GM12878 (cell line): Measurements from ENCODE around the gene PPP1R9B. TPM values are rescaled to one million over a fixed set of nuclear protein-coding genes. Genes with fewer than 3 reads are reported as not detected.

Experiments
- ATAC-seq: fragments of 200-7000 bp; cut with Tn5 transposase; 3 replicates; pipeline ENCODE4 v1.9.1; 2020; ENCODE audit warnings: mild to moderate bottlenecking, moderate library complexity
- BruUV-seq: library from RNA; stranded (reverse); fragments of 400-500 nt; replicated peaks from 2 replicates; lab custom pipeline; 2021; lab: Mats Ljungman, UMichigan
- CTCF ChIA-PET: fragments of 300-600 bp; sonication (Branson Sonifier 250); formaldehyde crosslinking; extraction: SDS; loops from one replicate; lab custom pipeline; 2021; ENCODE audit warnings: inconsistent platforms; lab: Yijun Ruan, JAX
- POLR2A ChIA-PET: fragments of 350-600 bp; formaldehyde crosslinking; extraction: SDS; loops from one replicate; lab custom pipeline; 2021; ENCODE audit warnings: inconsistent platforms; lab: Charles Lee
- RAD21 ChIA-PET: fragments of 300-600 bp; sonication (Branson Sonifier 250); formaldehyde crosslinking; loops from one replicate; lab custom pipeline; 2023; ENCODE audit warnings: antibody characterized with exemption; ENCODE audit not compliant: unreplicated experiment; lab: Charles Lee
- SMC1A ChIA-PET: fragments of 300-600 bp; sonication (Branson Sonifier 250); formaldehyde crosslinking; loops from one replicate; lab custom pipeline; 2023; ENCODE audit not compliant: unreplicated experiment, uncharacterized antibody; lab: Charles Lee
- DNase-seq: peaks from one replicate; pipeline ENCODE4 v3.0.0-alpha.2; 2011; ENCODE audit warnings: low read depth, low spot score
- FAIRE-seq: peaks from 3 replicates; lab custom pipeline; 2011; peaks lifted over from hg19 to GRCh38; lab: Jason Lieb, UNC
- H2AFZ ChIP-seq: 2 replicates; pipeline ENCODE4 v1.6.0; 2011; ENCODE audit warnings: low read depth, low read length, control low read depth; ENCODE audit not compliant: control insufficient read depth
- H3K27ac ChIP-seq: 2 replicates; pipeline ENCODE4 v1.5.1; 2011; ENCODE audit warnings: control low read depth; ENCODE audit not compliant: control insufficient read depth, insufficient read depth
- H3K27me3 ChIP-seq, 2 experiments: replicated peaks in 1 of 2; 2 replicates each; pipeline versions ENCODE4 v1.6.0 to v1.6.1; 2011; ENCODE audit warnings: low read length in 1 of 2; ENCODE audit not compliant: control insufficient read depth in 2 of 2, insufficient read depth in 2 of 2
- H3K36me3 ChIP-seq, 2 experiments: 2 replicates each; pipeline ENCODE4 v1.5.1; 2011; ENCODE audit warnings: low read length in 1 of 2; ENCODE audit not compliant: control insufficient read depth in 2 of 2, insufficient read depth in 2 of 2
- H3K4me1 ChIP-seq: 2 replicates; pipeline ENCODE4 v1.6.1; 2011; ENCODE audit warnings: mild to moderate bottlenecking, low read length, moderate library complexity, mixed read lengths; ENCODE audit not compliant: control insufficient read depth, insufficient read depth
- H3K4me2 ChIP-seq: 2 replicates; pipeline ENCODE4 v1.6.0; 2011; ENCODE audit warnings: control low read depth; ENCODE audit not compliant: control insufficient read depth, insufficient read depth
- H3K4me3 ChIP-seq: fragments of 200-600 bp; sonication (generic); 2 replicates; pipeline ENCODE4 v1.5.1; 2016
- H3K79me2 ChIP-seq: 2 replicates; pipeline ENCODE4 v1.6.0; 2011; ENCODE audit warnings: low read length; ENCODE audit not compliant: control insufficient read depth, insufficient read depth
- H3K9ac ChIP-seq: 2 replicates; pipeline ENCODE4 v1.8.0; 2011; ENCODE audit warnings: low read length, control low read depth, mixed read lengths; ENCODE audit not compliant: control insufficient read depth, insufficient read depth
- H3K9me3 ChIP-seq: replicated peaks from 3 replicates; pipeline ENCODE4 v1.5.1; 2011; ENCODE audit warnings: mild to moderate bottlenecking, low read length; ENCODE audit not compliant: control insufficient read depth, insufficient read depth
- H4K20me1 ChIP-seq: 2 replicates; pipeline ENCODE4 v1.6.0; 2011; ENCODE audit not compliant: control insufficient read depth, insufficient read depth
- BCL3 ChIP-seq: IDR thresholded peaks from 2 replicates; pipeline ENCODE4 v1.6.1; 2011; ENCODE audit warnings: borderline replicate concordance, low read depth, mild to moderate bottlenecking, moderate library complexity, low read length; ENCODE audit not compliant: insufficient read depth, poor library complexity, severe bottlenecking
- GATAD2B ChIP-seq: fragments of 450-650 bp; conservative IDR thresholded peaks from 2 replicates; pipeline ENCODE4 v1.6.1; 2017; ENCODE audit warnings: low read depth, mild to moderate bottlenecking, moderate library complexity
- KLF5 ChIP-seq: fragments of 450-650 bp; IDR thresholded peaks from 2 replicates; pipeline ENCODE4 v1.6.1; 2014; ENCODE audit warnings: mild to moderate bottlenecking; ENCODE audit not compliant: partially characterized antibody
- NFIC ChIP-seq: IDR thresholded peaks from 2 replicates; pipeline ENCODE4 v1.6.1; 2012; ENCODE audit warnings: low read depth, mild to moderate bottlenecking, inconsistent platforms, low read length, moderate library complexity
- PAX8 ChIP-seq: fragments of 450-650 bp; IDR thresholded peaks from 2 replicates; pipeline ENCODE4 v1.6.1; 2017; ENCODE audit warnings: mild to moderate bottlenecking, moderate library complexity
- TAF1 ChIP-seq: IDR thresholded peaks from 2 replicates; pipeline ENCODE4 v1.6.1; 2011; ENCODE audit warnings: mild to moderate bottlenecking, low read depth, low read length, borderline replicate concordance
- WRNIP1 ChIP-seq: IDR thresholded peaks from 2 replicates; pipeline ENCODE4 v1.6.1; 2011; ENCODE audit warnings: low read depth, low read length, improper control_type of control experiment, borderline replicate concordance
- ZNF592 ChIP-seq: fragments of 450-650 bp; IDR thresholded peaks from 2 replicates; pipeline ENCODE4 v1.6.1; 2017; ENCODE audit warnings: mild to moderate bottlenecking, moderate library complexity
- WGBS: methylation state at CpG from one replicate; pipeline ENCODE4 v1.1.6; 2016; ENCODE audit warnings: low lambda C conversion rate; ENCODE audit not compliant: insufficient replicate concordance, insufficient coverage; ENCODE audit errors: missing lambda C conversion rate; 5-methylcytosine and 5-hydroxymethylcytosine counted together
- in situ Hi-C: fragments of 300-500 bp; cut with MboI; formaldehyde crosslinking; loops from 9 replicates; pipeline ENCODE4 v1.14.3; 2018; ENCODE audit warnings: mixed read lengths
- intact Hi-C: fragments of 100-400 bp; cut with micrococcal nuclease; formaldehyde crosslinking; loops from one replicate; pipeline ENCODE4 v1.14.2; 2022; ENCODE audit not compliant: unreplicated experiment
- polyA plus RNA-seq, 11 experiments: library from polyadenylated mRNA; depleted of rRNA in 4 of 11; unstranded in 6 of 11; stranded (reverse) in 5 of 11; fragments of >200 nt; fragmentation: Nextera tagmentation in 4 of 11; fragmentation: Illumina TruSeq in 1 of 11; extraction: Ambion mirVana in 4 of 11; extraction: Trizol in 1 of 11; gene quantifications; 1 replicate in 1 of 11; 2 replicates in 10 of 11; pipeline versions ENCODE4 v1.2.1 to v1.2.3, GENCODE V29; 2011 to 2016; ENCODE audit warnings: inconsistent platforms in 2 of 11, missing spikeins in 2 of 11, low read depth in 1 of 11
- total RNA-seq, 4 experiments: library from RNA; depleted of rRNA in 3 of 4; stranded (reverse); fragments of >200 nt in 3 of 4; fragmentation: Illumina TruSeq in 1 of 4; extraction: Trizol in 1 of 4; gene quantifications; 2 replicates each; pipeline versions ENCODE4 v1.2.1 to v1.2.3, GENCODE V29; 2013 to 2021
- TF ChIP-seq, protein P1 (sequence below): IDR thresholded peaks from 2 replicates; pipeline ENCODE4 v1.6.1; 2012; ENCODE audit warnings: mild to moderate bottlenecking, low read depth, low read length

Gene PPP1R9B
- total and polyA plus RNA-seq, 10 of the 15 experiments (the other 5 are each of a cell fraction or from before 2014, with no cell fraction given): 0.20 to 107 (median 37.5) TPM

DNA sequence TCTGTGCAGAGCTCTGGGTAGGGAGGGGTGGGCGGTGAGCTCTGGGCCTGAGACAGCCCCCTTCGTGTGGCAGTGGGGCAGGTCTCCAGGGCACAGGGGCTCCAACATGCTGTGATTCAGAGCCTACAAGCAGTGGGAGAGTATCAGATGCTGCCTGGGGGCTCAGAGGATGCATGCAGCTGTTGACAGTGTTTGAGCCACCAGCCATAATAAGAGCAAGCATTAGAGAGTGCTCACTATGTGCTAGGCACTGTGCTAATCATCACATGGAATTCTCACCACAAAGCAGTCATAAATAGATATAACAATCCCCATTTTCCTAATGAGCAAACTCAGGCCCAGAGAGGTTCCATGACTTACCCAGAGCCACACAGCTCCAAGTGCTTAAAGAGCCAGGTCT, 47.2 kb downstream of the PPP1R9B start:
- ChIA-PET POLR2A (no interaction called here), RAD21 (no interaction called here), SMC1A (no interaction called here), CTCF (interaction anchor here (0.6 to 1.6 kb wide), 4 partner anchors 9 to 101 kb away, joined by 3 to 8 read pairs (median 4); no protein-coding TSS in a partner anchor)
- WGBS: 51% methylated on average over 2 of the region's 2 CpGs
- Histone ChIP-seq H3K9me3 (no peaks in the 10 kb centered on the region), H3K4me3 (no peak overlapping the region), H3K9ac (no peak overlapping the region), H4K20me1 (no peaks in the 10 kb centered on the region), H3K4me2 (no peak overlapping the region), H3K27me3 (no peaks in the 10 kb centered on the region), H2AFZ (no peak overlapping the region), H3K27ac (no peak overlapping the region), H3K36me3 (no peaks in the 10 kb centered on the region; a peak in 1 of 4 replicates), H3K4me1 (no peaks in the 10 kb centered on the region), H3K79me2 (no peaks in the 10 kb centered on the region)
- DNase-seq: no peak
- no peak for TF ChIP-seq PAX8
- no peak for TF ChIP-seq BCL3
- TF ChIP-seq, protein P1, sequence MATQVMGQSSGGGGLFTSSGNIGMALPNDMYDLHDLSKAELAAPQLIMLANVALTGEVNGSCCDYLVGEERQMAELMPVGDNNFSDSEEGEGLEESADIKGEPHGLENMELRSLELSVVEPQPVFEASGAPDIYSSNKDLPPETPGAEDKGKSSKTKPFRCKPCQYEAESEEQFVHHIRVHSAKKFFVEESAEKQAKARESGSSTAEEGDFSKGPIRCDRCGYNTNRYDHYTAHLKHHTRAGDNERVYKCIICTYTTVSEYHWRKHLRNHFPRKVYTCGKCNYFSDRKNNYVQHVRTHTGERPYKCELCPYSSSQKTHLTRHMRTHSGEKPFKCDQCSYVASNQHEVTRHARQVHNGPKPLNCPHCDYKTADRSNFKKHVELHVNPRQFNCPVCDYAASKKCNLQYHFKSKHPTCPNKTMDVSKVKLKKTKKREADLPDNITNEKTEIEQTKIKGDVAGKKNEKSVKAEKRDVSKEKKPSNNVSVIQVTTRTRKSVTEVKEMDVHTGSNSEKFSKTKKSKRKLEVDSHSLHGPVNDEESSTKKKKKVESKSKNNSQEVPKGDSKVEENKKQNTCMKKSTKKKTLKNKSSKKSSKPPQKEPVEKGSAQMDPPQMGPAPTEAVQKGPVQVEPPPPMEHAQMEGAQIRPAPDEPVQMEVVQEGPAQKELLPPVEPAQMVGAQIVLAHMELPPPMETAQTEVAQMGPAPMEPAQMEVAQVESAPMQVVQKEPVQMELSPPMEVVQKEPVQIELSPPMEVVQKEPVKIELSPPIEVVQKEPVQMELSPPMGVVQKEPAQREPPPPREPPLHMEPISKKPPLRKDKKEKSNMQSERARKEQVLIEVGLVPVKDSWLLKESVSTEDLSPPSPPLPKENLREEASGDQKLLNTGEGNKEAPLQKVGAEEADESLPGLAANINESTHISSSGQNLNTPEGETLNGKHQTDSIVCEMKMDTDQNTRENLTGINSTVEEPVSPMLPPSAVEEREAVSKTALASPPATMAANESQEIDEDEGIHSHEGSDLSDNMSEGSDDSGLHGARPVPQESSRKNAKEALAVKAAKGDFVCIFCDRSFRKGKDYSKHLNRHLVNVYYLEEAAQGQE: no peak
- TF ChIP-seq WRNIP1: no peak
- no peak for TF ChIP-seq TAF1
- TF ChIP-seq NFIC: no peak
- TF ChIP-seq ZNF592: no peak
- TF ChIP-seq GATAD2B: no peak
- TF ChIP-seq KLF5: no peak
- intact Hi-C loops (no loop called here), in situ Hi-C loops (no loop called here)
- ATAC-seq: no peak
- FAIRE-seq: no peak
- BruUV-seq: no TSS peak
